RWPE2 (cell line): ENCODE results near the gene CRTC1.

Experiments
- ATAC-seq: fragments of 200-7000 bp; cut with Tn5 transposase; 3 replicates; pipeline ENCODE4 v1.9.1; 2021; ENCODE audit warnings: low read depth
- DNase-seq: peaks from one replicate; pipeline ENCODE4 v3.0.0-alpha.2; 2020; ENCODE audit warnings: low spot score
- H3K27ac ChIP-seq: fragments of 450-650 bp; 2 replicates; pipeline ENCODE4 v1.5.1; 2017; ENCODE audit warnings: mild to moderate bottlenecking; ENCODE audit not compliant: poor library complexity, severe bottlenecking
- H3K27me3 ChIP-seq: fragments of 250-450 bp; sonication (Bioruptor Pico); 2 replicates; pipeline ENCODE4 v1.5.1; 2021; ENCODE audit warnings: mild to moderate bottlenecking, moderate library complexity; ENCODE audit not compliant: insufficient read depth, poor library complexity, severe bottlenecking
- H3K36me3 ChIP-seq: fragments of 250-450 bp; sonication (Bioruptor Pico); 2 replicates; pipeline ENCODE4 v1.5.1; 2020; ENCODE audit warnings: low read depth, mild to moderate bottlenecking, moderate library complexity
- H3K4me1 ChIP-seq: fragments of 250-450 bp; sonication (Bioruptor Pico); 2 replicates; pipeline ENCODE4 v1.5.1; 2021; ENCODE audit warnings: mild to moderate bottlenecking, moderate library complexity; ENCODE audit not compliant: insufficient read depth, poor library complexity, severe bottlenecking
- H3K4me3 ChIP-seq: fragments of 250-450 bp; sonication (Bioruptor Pico); 2 replicates; pipeline ENCODE4 v1.5.1; 2021; ENCODE audit warnings: mild to moderate bottlenecking, moderate library complexity; ENCODE audit not compliant: severe bottlenecking
- H3K9me3 ChIP-seq: fragments of 250-450 bp; sonication (Bioruptor Pico); 2 replicates; pipeline ENCODE4 v1.5.1; 2021; ENCODE audit warnings: mild to moderate bottlenecking, moderate library complexity; ENCODE audit not compliant: severe bottlenecking
- TF ChIP-seq, protein P1 (sequence below): fragments of 450-650 bp; IDR thresholded peaks from one replicate; pipeline ENCODE4 v1.5.1; 2017; ENCODE audit warnings: mild to moderate bottlenecking, moderate library complexity; ENCODE audit not compliant: poor library complexity, severe bottlenecking

CRTC1 gene

DNA sequence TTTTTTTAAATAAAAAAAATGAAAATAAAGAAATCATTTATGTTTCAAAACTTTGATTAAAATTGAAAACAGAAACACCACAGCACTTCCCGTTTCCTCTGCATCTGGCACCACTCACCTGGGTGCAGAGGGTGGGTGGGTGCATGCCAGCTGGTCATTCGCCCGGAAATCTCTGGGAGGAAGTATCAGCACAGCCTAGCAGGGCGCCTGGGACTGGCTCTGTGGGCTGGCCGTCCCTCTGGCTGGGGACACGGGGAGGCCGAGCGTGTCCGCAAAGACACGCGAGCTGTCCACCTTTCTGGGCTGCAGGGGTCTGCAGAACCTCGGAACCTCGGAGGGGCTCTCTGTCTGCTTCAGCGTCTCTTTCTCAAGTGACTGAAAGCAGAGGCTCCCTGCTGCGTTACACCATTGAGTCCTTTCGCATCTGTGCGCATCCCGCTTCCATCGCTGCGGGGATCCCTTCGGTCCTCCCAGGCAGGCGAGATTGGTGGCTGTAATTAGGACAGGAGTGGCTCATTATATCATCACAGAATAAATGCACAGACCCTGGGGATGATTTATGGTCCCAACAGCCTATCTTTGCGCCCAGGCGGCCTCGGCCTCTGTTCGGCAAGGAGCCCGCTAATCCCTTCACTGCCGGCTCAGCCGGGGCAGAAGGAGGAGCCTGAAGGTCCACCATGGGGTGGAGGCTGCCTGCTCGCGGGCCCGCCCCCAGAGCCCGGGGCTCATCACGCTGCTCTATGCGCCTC, 17.2 kb downstream of the CRTC1 start:
- Histone ChIP-seq H3K4me1 (peaks cover 15% of the 10 kb centered on the region), H3K36me3 (no peaks in the 10 kb centered on the region), H3K9me3 (no peaks in the 10 kb centered on the region), H3K4me3 (peak overlapping the region; percentile 13), H3K27ac (peak overlapping the region; percentile 48), H3K27me3 (no peaks in the 10 kb centered on the region)
- TF ChIP-seq, protein P1, sequence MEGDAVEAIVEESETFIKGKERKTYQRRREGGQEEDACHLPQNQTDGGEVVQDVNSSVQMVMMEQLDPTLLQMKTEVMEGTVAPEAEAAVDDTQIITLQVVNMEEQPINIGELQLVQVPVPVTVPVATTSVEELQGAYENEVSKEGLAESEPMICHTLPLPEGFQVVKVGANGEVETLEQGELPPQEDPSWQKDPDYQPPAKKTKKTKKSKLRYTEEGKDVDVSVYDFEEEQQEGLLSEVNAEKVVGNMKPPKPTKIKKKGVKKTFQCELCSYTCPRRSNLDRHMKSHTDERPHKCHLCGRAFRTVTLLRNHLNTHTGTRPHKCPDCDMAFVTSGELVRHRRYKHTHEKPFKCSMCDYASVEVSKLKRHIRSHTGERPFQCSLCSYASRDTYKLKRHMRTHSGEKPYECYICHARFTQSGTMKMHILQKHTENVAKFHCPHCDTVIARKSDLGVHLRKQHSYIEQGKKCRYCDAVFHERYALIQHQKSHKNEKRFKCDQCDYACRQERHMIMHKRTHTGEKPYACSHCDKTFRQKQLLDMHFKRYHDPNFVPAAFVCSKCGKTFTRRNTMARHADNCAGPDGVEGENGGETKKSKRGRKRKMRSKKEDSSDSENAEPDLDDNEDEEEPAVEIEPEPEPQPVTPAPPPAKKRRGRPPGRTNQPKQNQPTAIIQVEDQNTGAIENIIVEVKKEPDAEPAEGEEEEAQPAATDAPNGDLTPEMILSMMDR = no peak
- DNase-seq (no peak), ATAC-seq (peak; percentile 86)

DNA sequence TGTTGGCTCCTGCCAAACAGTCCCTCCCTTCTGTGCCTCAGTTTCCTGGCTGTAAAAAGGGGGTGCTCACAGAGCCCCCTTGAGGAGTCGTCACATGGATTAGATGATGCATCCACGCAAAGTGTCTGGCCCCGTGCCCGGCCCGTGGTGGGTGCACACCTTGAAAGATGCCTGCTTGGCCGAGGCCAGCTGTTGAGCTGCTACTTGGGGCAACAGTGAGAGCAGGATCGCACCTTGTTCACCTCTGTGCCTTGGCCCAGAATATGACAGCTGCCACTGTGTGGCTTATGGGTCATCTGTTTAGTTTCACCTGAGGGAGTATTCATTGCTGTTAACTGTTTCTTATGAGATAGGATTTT, 17.7 kb downstream of the CRTC1 start:
- no peak overlapping the region for H3K4me3 ChIP-seq
- no peak for ATAC-seq
- TF ChIP-seq, protein P1 = no peak

DNA sequence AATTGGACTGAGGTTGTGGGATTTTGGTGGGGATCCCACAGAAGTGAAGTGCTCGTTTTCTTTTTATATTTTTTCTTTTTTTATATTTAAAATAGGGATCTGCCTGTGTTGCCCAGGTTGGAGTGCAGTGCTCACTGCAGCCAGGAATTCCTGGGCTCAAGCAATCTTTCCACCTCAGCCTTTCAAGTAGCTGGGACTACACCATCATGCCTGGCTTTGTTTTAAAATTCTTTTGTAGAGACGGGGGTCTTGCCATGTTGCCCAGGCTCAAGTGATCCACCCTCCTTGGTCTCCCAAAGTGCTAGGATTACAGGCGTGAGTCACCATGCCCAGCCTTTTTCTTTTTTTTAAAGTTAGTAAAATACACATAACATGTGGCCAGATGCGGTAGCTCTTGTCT, 20.6 kb downstream of the CRTC1 start:
- no peak for DNase-seq
- Histone ChIP-seq H3K36me3 (no peaks in the 10 kb centered on the region), H3K4me1 (peaks cover 12% of the 10 kb centered on the region), H3K27me3 (no peaks in the 10 kb centered on the region), H3K27ac (no peak overlapping the region), H3K4me3 (no peak overlapping the region), H3K9me3 (no peaks in the 10 kb centered on the region)
- no peak for ATAC-seq
- TF ChIP-seq, protein P1 = no peak

More for the DNA sequence above, 17.7 kb downstream of the CRTC1 start:
- no peaks in the 10 kb centered on the region for H3K36me3 ChIP-seq
- no peaks in the 10 kb centered on the region for H3K9me3 ChIP-seq
- no peak for DNase-seq
- H3K27ac ChIP-seq = peak overlapping the region; percentile 48
- H3K4me1 ChIP-seq = peaks cover 15% of the 10 kb centered on the region
- H3K27me3 ChIP-seq = no peaks in the 10 kb centered on the region

DNA sequence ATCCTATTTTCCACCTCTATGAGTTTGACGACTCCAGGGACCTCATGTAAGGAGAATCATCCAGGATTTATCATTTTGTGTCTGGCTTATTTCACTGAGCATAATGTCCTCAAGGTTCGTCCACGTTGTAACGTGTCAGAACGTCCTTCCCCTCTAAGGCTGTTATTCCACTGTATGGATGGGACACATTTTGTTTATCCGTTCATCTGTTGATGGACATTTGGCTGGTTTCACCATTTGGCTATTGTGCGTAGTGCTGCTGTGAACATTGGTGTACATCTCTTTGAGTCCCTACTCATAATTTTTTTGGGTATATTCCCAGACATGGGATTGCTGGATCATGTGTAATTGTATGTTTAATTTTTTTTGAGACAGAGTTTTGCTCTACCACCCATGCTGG, 21.5 kb downstream of the CRTC1 start:
- Histone ChIP-seq H3K36me3 (no peaks in the 10 kb centered on the region), H3K9me3 (no peaks in the 10 kb centered on the region), H3K27me3 (no peaks in the 10 kb centered on the region), H3K4me1 (peaks cover 3% of the 10 kb centered on the region), H3K27ac (no peak overlapping the region), H3K4me3 (no peak overlapping the region)
- ATAC-seq (no peak), DNase-seq (no peak)
- TF ChIP-seq, protein P1 = no peak
